Measurements from ENCODE around the gene NPAS3.

NPAS3 gene

DNA sequence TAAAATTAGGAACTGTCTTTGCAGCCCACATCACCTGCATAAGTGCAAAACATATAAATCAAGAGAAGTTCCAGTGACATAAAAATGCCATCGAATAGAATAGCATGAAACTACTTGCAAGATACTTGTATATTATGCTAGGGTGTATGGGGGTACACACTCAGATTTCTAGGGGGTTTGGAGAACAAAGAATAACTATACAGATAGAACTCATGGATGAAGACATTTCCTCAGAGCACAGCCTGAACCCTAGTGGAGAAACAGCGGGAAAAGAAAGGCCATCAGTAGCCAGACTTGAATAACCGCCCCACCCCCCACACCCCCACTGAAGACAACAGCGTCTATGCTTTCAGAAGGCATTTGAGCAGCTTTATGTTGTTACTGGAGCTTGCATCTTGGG, 425.8 kb downstream of the NPAS3 start:
- TF ChIP-seq, protein P1, sequence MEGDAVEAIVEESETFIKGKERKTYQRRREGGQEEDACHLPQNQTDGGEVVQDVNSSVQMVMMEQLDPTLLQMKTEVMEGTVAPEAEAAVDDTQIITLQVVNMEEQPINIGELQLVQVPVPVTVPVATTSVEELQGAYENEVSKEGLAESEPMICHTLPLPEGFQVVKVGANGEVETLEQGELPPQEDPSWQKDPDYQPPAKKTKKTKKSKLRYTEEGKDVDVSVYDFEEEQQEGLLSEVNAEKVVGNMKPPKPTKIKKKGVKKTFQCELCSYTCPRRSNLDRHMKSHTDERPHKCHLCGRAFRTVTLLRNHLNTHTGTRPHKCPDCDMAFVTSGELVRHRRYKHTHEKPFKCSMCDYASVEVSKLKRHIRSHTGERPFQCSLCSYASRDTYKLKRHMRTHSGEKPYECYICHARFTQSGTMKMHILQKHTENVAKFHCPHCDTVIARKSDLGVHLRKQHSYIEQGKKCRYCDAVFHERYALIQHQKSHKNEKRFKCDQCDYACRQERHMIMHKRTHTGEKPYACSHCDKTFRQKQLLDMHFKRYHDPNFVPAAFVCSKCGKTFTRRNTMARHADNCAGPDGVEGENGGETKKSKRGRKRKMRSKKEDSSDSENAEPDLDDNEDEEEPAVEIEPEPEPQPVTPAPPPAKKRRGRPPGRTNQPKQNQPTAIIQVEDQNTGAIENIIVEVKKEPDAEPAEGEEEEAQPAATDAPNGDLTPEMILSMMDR (IDR thresholded peaks at IDR 0.05): no peak
- no peak for TF ChIP-seq ZFX (IDR thresholded peaks at IDR 0.05; ENCODE audit: borderline replicate concordance)

DNA sequence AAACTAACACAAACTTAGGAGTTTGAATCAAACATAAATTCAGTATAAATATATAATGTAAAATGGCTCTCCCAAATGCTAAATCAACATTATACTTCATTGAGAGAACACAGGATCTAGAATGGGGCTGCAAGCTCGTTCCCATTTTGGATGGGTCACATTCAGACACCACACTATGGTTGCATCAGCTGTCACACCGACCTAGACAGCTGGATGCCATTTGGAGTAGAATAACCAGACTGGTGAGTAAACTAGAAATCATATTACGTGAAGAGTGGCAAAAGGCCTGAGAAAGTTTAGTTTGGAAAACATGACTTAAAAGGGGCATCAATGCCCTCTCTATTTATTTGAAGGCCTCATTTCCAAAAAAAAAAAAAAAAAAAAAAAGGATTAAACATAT, 430.4 kb downstream of the NPAS3 start:
- TF ChIP-seq, protein P1 (IDR thresholded peaks at IDR 0.05): no peak
- no peak for TF ChIP-seq ZFX (IDR thresholded peaks at IDR 0.05; ENCODE audit: borderline replicate concordance)
- H3K27ac ChIP-seq: no peak overlapping the region

More for the DNA sequence above, 425.8 kb downstream of the NPAS3 start:
- no peak overlapping the region for H3K27ac ChIP-seq

DNA sequence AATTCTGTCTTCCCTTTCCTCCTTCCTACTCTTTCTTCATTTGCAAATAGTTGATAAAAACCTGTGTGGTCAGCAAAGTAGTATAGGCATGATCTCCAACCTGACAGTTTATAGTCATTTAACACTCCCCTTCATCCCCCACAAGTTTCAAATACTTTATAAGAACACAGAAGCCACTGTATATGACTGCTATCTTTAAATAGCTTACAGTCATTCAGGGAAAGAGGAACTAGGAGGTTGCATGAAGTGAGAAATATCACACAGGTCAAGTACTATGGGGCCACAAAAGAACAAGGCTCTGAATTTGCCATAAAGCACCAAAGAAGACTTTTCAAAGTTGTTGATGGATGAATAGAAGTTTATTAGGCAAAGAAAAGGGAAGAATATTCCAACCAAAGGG, 431.3 kb downstream of the NPAS3 start:
- no peak overlapping the region for H3K27ac ChIP-seq
- TF ChIP-seq ZFX (IDR thresholded peaks at IDR 0.05; ENCODE audit: borderline replicate concordance): no peak
- TF ChIP-seq, protein P1 (IDR thresholded peaks at IDR 0.05): no peak

DNA sequence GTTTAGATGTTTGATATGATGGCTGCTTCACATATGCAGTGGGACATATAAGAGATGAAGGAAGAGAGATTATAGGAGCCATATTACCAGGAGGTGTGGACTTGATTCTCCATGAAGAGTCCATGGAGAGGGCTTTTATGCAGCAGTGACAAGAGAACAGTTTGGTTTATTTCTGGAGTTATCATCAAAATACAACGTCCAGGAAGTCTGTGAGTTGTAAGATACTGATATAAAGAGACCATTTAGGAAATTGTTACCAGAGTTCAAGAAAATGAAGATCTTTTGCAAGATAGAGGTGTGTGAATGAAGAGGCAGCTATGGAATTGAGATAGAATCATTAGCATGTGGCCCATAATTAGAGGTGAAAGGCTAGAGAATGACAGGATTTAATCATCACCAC, 431.7 kb downstream of the NPAS3 start:
- TF ChIP-seq ZFX (IDR thresholded peaks at IDR 0.05; ENCODE audit: borderline replicate concordance): no peak
- TF ChIP-seq, protein P1 (IDR thresholded peaks at IDR 0.05): no peak

DNA sequence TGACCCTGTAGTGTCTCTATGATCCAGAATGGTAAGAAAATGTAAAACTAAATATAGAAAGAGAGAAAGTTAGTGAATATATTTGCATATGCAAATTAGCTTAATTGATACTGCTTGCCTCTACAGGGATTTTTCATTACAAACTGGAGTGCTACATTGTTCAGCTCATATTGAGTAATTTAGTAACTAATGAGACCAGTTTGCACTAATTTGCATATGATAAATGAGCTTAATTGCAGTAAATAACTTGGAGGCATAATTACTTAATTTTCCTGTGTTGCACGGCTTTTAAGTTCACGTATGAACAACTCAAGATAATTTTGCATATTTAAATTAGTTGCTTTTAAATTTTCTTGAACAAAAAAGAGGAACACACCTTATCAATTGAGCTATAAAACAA, 436.5 kb downstream of the NPAS3 start:
- TF ChIP-seq ZFX (IDR thresholded peaks at IDR 0.05; ENCODE audit: borderline replicate concordance): no peak
- TF ChIP-seq, protein P1 (IDR thresholded peaks at IDR 0.05): no peak

More for the DNA sequence above, 431.7 kb downstream of the NPAS3 start:
- H3K27ac ChIP-seq: no peak overlapping the region

DNA sequence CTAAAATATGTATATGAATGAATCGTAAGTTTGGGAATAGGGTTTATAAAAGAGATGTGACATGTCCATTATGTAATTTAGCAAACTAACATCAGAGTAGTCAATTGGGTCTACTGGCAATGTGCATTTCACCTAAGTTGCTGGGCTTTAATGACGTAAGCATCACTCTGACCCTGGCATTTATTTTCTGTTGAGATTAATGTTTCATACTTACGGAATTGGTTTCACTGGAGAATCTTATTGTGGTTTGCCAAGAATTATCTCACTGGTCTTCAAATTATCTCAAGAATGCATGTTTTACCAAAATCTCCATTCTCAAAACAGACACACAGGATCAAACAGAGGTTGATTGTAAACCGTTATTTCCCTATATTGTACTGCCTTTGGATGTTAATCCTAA, 437.1 kb downstream of the NPAS3 start:
- H3K27ac ChIP-seq: no peak overlapping the region
- TF ChIP-seq, protein P1 (IDR thresholded peaks at IDR 0.05): no peak
- no peak for TF ChIP-seq ZFX (IDR thresholded peaks at IDR 0.05; ENCODE audit: borderline replicate concordance)

More for the DNA sequence above, 436.5 kb downstream of the NPAS3 start:
- H3K27ac ChIP-seq: no peak overlapping the region

DNA sequence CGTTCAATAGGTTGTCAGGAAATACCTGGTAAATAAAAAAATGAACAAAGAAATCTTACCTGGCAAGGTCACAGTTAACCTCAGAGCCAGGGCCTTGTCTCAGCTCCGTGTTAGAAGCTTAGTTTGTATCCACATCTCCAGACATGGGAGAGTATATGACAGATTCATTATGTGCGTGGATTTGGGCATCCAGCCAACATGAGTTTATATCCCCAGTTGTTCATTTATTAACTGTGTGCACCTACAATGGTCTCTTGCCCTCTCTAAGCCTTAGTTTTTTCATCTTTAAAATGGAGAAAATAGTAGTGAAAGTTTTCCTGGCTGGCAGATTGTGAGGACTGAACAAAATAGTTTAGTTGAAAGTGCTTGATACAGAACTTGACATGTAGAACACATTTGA, 437.8 kb downstream of the NPAS3 start:
- no peak overlapping the region for H3K27ac ChIP-seq
- TF ChIP-seq ZFX (IDR thresholded peaks at IDR 0.05; ENCODE audit: borderline replicate concordance): no peak
- TF ChIP-seq, protein P1 (IDR thresholded peaks at IDR 0.05): no peak

All from 22Rv1 (cell line).